Measurements from ENCODE around the gene AFF2. TPM values are rescaled to one million over a fixed set of nuclear protein-coding genes. Genes with fewer than 3 reads are reported as not detected.

The AFF2 gene
- total and polyA plus RNA-seq, 2 donors = 0.24 to 7.0 TPM

GRCh38 chrX:148700021-148700420, 199.6 kb downstream of the AFF2 start:
- Histone ChIP-seq H3K27ac (ENCODE audit: low read depth) (no peak overlapping the region), H3K4me1 (ENCODE audit: insufficient read depth) (no peaks in the 10 kb centered on the region), H3K4me3 (ENCODE audit: low read depth, low read length) (no peak overlapping the region), H3K36me3 (ENCODE audit: insufficient read depth) (no peaks in the 10 kb centered on the region)
- DNase-seq (ENCODE audit: extremely low spot score) = no peak
- 58% methylated on average over 2 of the region's 2 CpGs for WGBS

- no peak overlapping the region for H3K27ac ChIP-seq (ENCODE audit: low read depth)
- no peaks in the 10 kb centered on the region for H3K36me3 ChIP-seq (ENCODE audit: insufficient read depth)
- no peak for DNase-seq (ENCODE audit: extremely low spot score)
- no peaks in the 10 kb centered on the region for H3K4me1 ChIP-seq (ENCODE audit: insufficient read depth)
- H3K4me3 ChIP-seq (ENCODE audit: low read depth, low read length) = no peak overlapping the region
These were observed 213.6 kb downstream of the AFF2 start for GRCh38 chrX:148713981-148714380.

- WGBS = 91% methylated on average over 4 of the region's 4 CpGs
- H3K27ac ChIP-seq (ENCODE audit: low read depth) = no peak overlapping the region
- H3K4me1 ChIP-seq (ENCODE audit: insufficient read depth) = no peaks in the 10 kb centered on the region
- no peak overlapping the region for H3K4me3 ChIP-seq (ENCODE audit: low read depth, low read length)
- no peak for DNase-seq (ENCODE audit: extremely low spot score)
- no peaks in the 10 kb centered on the region for H3K36me3 ChIP-seq (ENCODE audit: insufficient read depth)
These were observed 214.9 kb downstream of the AFF2 start for GRCh38 chrX:148715361-148715760.

- DNase-seq (ENCODE audit: extremely low spot score) = no peak
- WGBS = 78% methylated on average over 3 of the region's 3 CpGs
- Histone ChIP-seq H3K36me3 (ENCODE audit: insufficient read depth) (no peaks in the 10 kb centered on the region), H3K4me3 (ENCODE audit: low read depth, low read length) (no peak overlapping the region), H3K4me1 (ENCODE audit: insufficient read depth) (no peaks in the 10 kb centered on the region), H3K27ac (ENCODE audit: low read depth) (no peak overlapping the region)
These were observed 222.5 kb downstream of the AFF2 start for GRCh38 chrX:148722966-148723365.

- Histone ChIP-seq H3K4me1 (ENCODE audit: insufficient read depth) (no peaks in the 10 kb centered on the region), H3K4me3 (ENCODE audit: low read depth, low read length) (no peak overlapping the region), H3K27ac (ENCODE audit: low read depth) (no peak overlapping the region), H3K36me3 (ENCODE audit: insufficient read depth) (no peaks in the 10 kb centered on the region)
- WGBS = 79% methylated on average over 2 of the region's 2 CpGs
- DNase-seq (ENCODE audit: extremely low spot score) = no peak
These were observed 223.1 kb downstream of the AFF2 start for GRCh38 chrX:148723551-148723950.

GRCh38 chrX:148728901-148729300, 228.5 kb downstream of the AFF2 start:
- WGBS = 65% methylated on average over 5 of the region's 5 CpGs
- H3K36me3 ChIP-seq (ENCODE audit: insufficient read depth) = no peaks in the 10 kb centered on the region

GRCh38 chrX:148732743-148733142, 232.3 kb downstream of the AFF2 start:
- Histone ChIP-seq H3K27ac (ENCODE audit: low read depth) (no peak overlapping the region), H3K4me1 (ENCODE audit: insufficient read depth) (no peaks in the 10 kb centered on the region), H3K36me3 (ENCODE audit: insufficient read depth) (no peaks in the 10 kb centered on the region), H3K4me3 (ENCODE audit: low read depth, low read length) (no peak overlapping the region)
- no peak for DNase-seq (ENCODE audit: extremely low spot score)

More at GRCh38 chrX:148728901-148729300, 228.5 kb downstream of the AFF2 start:
- Histone ChIP-seq H3K27ac (ENCODE audit: low read depth) (no peak overlapping the region), H3K4me1 (ENCODE audit: insufficient read depth) (no peaks in the 10 kb centered on the region), H3K4me3 (ENCODE audit: low read depth, low read length) (no peak overlapping the region)
- no peak for DNase-seq (ENCODE audit: extremely low spot score)

GRCh38 chrX:148741441-148741840, 241.0 kb downstream of the AFF2 start:
- no peak overlapping the region for H3K4me3 ChIP-seq (ENCODE audit: low read depth, low read length)
- 71% methylated on average over 6 of the region's 6 CpGs for WGBS
- no peaks in the 10 kb centered on the region for H3K4me1 ChIP-seq (ENCODE audit: insufficient read depth)
- no peaks in the 10 kb centered on the region for H3K36me3 ChIP-seq (ENCODE audit: insufficient read depth)
- no peak overlapping the region for H3K27ac ChIP-seq (ENCODE audit: low read depth)
- no peak for DNase-seq (ENCODE audit: extremely low spot score)

- DNase-seq (ENCODE audit: extremely low spot score) = no peak
- WGBS = 59% methylated on average over 7 of the region's 7 CpGs
- no peaks in the 10 kb centered on the region for H3K36me3 ChIP-seq (ENCODE audit: insufficient read depth)
- no peaks in the 10 kb centered on the region for H3K4me1 ChIP-seq (ENCODE audit: insufficient read depth)
- H3K4me3 ChIP-seq (ENCODE audit: low read depth, low read length) = no peak overlapping the region
- no peak overlapping the region for H3K27ac ChIP-seq (ENCODE audit: low read depth)
These were observed 254.7 kb downstream of the AFF2 start for GRCh38 chrX:148755111-148755510.

GRCh38 chrX:148763896-148764295, 263.5 kb downstream of the AFF2 start:
- no peaks in the 10 kb centered on the region for H3K36me3 ChIP-seq (ENCODE audit: insufficient read depth)
- DNase-seq (ENCODE audit: extremely low spot score) = no peak
- no peaks in the 10 kb centered on the region for H3K4me1 ChIP-seq (ENCODE audit: insufficient read depth)
- WGBS = 63% methylated on average over 2 of the region's 2 CpGs
- no peak overlapping the region for H3K27ac ChIP-seq (ENCODE audit: low read depth)
- H3K4me3 ChIP-seq (ENCODE audit: low read depth, low read length) = no peak overlapping the region

- Histone ChIP-seq H3K27ac (ENCODE audit: low read depth) (no peak overlapping the region), H3K4me3 (ENCODE audit: low read depth, low read length) (no peak overlapping the region), H3K4me1 (ENCODE audit: insufficient read depth) (no peaks in the 10 kb centered on the region), H3K36me3 (ENCODE audit: insufficient read depth) (no peaks in the 10 kb centered on the region)
- WGBS = 71% methylated on average over 3 of the region's 3 CpGs
- DNase-seq (ENCODE audit: extremely low spot score) = no peak
These were observed 267.9 kb downstream of the AFF2 start for GRCh38 chrX:148768296-148768695.

- Histone ChIP-seq H3K4me3 (ENCODE audit: low read depth, low read length) (no peak overlapping the region), H3K4me1 (ENCODE audit: insufficient read depth) (no peaks in the 10 kb centered on the region), H3K27ac (ENCODE audit: low read depth) (no peak overlapping the region), H3K36me3 (ENCODE audit: insufficient read depth) (no peaks in the 10 kb centered on the region)
- no peak for DNase-seq (ENCODE audit: extremely low spot score)
These were observed 271.0 kb downstream of the AFF2 start for GRCh38 chrX:148771440-148771839.

- 72% methylated on average over 4 of the region's 4 CpGs for WGBS
- DNase-seq (ENCODE audit: extremely low spot score) = no peak
- Histone ChIP-seq H3K27ac (ENCODE audit: low read depth) (no peak overlapping the region), H3K4me3 (ENCODE audit: low read depth, low read length) (no peak overlapping the region), H3K36me3 (ENCODE audit: insufficient read depth) (no peaks in the 10 kb centered on the region), H3K4me1 (ENCODE audit: insufficient read depth) (no peaks in the 10 kb centered on the region)
These were observed 273.9 kb downstream of the AFF2 start for GRCh38 chrX:148774276-148774675.

- H3K4me3 ChIP-seq (ENCODE audit: low read depth, low read length) = no peak overlapping the region
- no peak overlapping the region for H3K27ac ChIP-seq (ENCODE audit: low read depth)
- H3K4me1 ChIP-seq (ENCODE audit: insufficient read depth) = no peaks in the 10 kb centered on the region
- DNase-seq (ENCODE audit: extremely low spot score) = no peak
- H3K36me3 ChIP-seq (ENCODE audit: insufficient read depth) = no peaks in the 10 kb centered on the region
- 62% methylated on average over 2 of the region's 2 CpGs for WGBS
These were observed 283.7 kb downstream of the AFF2 start for GRCh38 chrX:148784137-148784536.

- H3K4me3 ChIP-seq (ENCODE audit: low read depth, low read length) = no peak overlapping the region
- H3K4me1 ChIP-seq (ENCODE audit: insufficient read depth) = no peaks in the 10 kb centered on the region
- H3K36me3 ChIP-seq (ENCODE audit: insufficient read depth) = no peaks in the 10 kb centered on the region
- 53% methylated on average over 9 of the region's 9 CpGs for WGBS
- no peak for DNase-seq (ENCODE audit: extremely low spot score)
- no peak overlapping the region for H3K27ac ChIP-seq (ENCODE audit: low read depth)
These were observed 284.4 kb downstream of the AFF2 start for GRCh38 chrX:148784856-148785255.
